Astrocyte (in vitro differentiated cells and primary cell): Measurements from ENCODE around the gene PLOD1. TPM values are rescaled to one million over a fixed set of nuclear protein-coding genes. Genes with fewer than 3 reads are reported as not detected.

Source experiments
- DNase-seq: peaks from one replicate; pipeline ENCODE4 v3.0.0-alpha.2; 2010; ENCODE audit warnings: low read depth
- FAIRE-seq: peaks from 2 replicates; lab custom pipeline; 2011; peaks lifted over from hg19 to GRCh38; lab: Jason Lieb, UNC
- H2AFZ ChIP-seq: 2 replicates; pipeline ENCODE4 v1.6.0; 2012; ENCODE audit warnings: low read depth, low read length, inconsistent platforms
- H3K27ac ChIP-seq: 2 replicates; pipeline ENCODE4 v1.5.1; 2011; ENCODE audit warnings: low read depth, low read length, inconsistent platforms
- H3K27me3 ChIP-seq: 2 replicates; pipeline ENCODE4 v1.6.0; 2011; ENCODE audit warnings: low read length, inconsistent platforms; ENCODE audit not compliant: insufficient read depth
- H3K36me3 ChIP-seq: 2 replicates; pipeline ENCODE4 v1.5.1; 2011; ENCODE audit warnings: low read length, inconsistent platforms; ENCODE audit not compliant: insufficient read depth
- H3K4me1 ChIP-seq: 2 replicates; pipeline ENCODE4 v1.5.1; 2011; ENCODE audit warnings: low read length, inconsistent platforms; ENCODE audit not compliant: insufficient read depth
- H3K4me2 ChIP-seq: 2 replicates; pipeline ENCODE4 v1.6.0; 2012; ENCODE audit warnings: low read length, inconsistent platforms
- H3K4me3 ChIP-seq: 2 replicates; pipeline ENCODE4 v1.5.1; 2011; ENCODE audit warnings: low read depth, mild to moderate bottlenecking, low read length, inconsistent platforms; ENCODE audit not compliant: insufficient read depth
- H3K79me2 ChIP-seq: 2 replicates; pipeline ENCODE4 v1.6.0; 2012; ENCODE audit warnings: mild to moderate bottlenecking, low read length, inconsistent platforms; ENCODE audit not compliant: insufficient read depth
- H3K9ac ChIP-seq: 2 replicates; pipeline ENCODE4 v1.6.0; 2012; ENCODE audit warnings: mild to moderate bottlenecking, low read length, inconsistent platforms
- H3K9me3 ChIP-seq: 2 replicates; pipeline ENCODE4 v1.5.1; 2012; ENCODE audit warnings: low read depth, mild to moderate bottlenecking, low read length, inconsistent platforms; ENCODE audit not compliant: insufficient read depth
- H4K20me1 ChIP-seq: 2 replicates; pipeline ENCODE4 v1.6.0; 2012; ENCODE audit warnings: low read length, inconsistent platforms; ENCODE audit not compliant: insufficient read depth
- H3K27ac Mint-ChIP-seq: one replicate; pipeline ENCODE4 v1.8.0; 2021; ENCODE audit warnings: mild to moderate bottlenecking, mixed read lengths; ENCODE audit not compliant: unreplicated experiment
- H3K27me3 Mint-ChIP-seq: one replicate; pipeline ENCODE4 v1.8.0; 2021; ENCODE audit warnings: low read depth, mixed read lengths; ENCODE audit not compliant: unreplicated experiment
- H3K36me3 Mint-ChIP-seq: one replicate; pipeline ENCODE4 v1.8.0; 2021; ENCODE audit warnings: low read depth, mixed read lengths; ENCODE audit not compliant: unreplicated experiment
- H3K4me1 Mint-ChIP-seq: one replicate; pipeline ENCODE4 v1.8.0; 2021; ENCODE audit warnings: low read depth, mixed read lengths; ENCODE audit not compliant: unreplicated experiment
- H3K4me3 Mint-ChIP-seq: one replicate; pipeline ENCODE4 v1.8.0; 2021; ENCODE audit warnings: mild to moderate bottlenecking, moderate library complexity, mixed read lengths; ENCODE audit not compliant: unreplicated experiment
- H3K9me3 Mint-ChIP-seq: one replicate; pipeline ENCODE4 v1.8.0; 2021; ENCODE audit warnings: mild to moderate bottlenecking, mixed read lengths; ENCODE audit not compliant: unreplicated experiment
- EZH2 ChIP-seq: IDR thresholded peaks from 2 replicates; pipeline ENCODE4 v1.6.1; 2012; ENCODE audit warnings: mild to moderate bottlenecking, low read length, inconsistent platforms; ENCODE audit not compliant: insufficient read depth
- total RNA-seq: library from RNA; stranded (reverse); gene quantifications from 2 replicates; pipeline ENCODE4 v1.2.1, GENCODE V29; 2021
- TF ChIP-seq, protein P1 (sequence below): IDR thresholded peaks from 2 replicates; pipeline ENCODE4 v1.5.1; 2011; ENCODE audit warnings: low read depth, mild to moderate bottlenecking, inconsistent platforms, low read length, moderate library complexity; ENCODE audit not compliant: insufficient read depth

Gene PLOD1
- total RNA-seq, 1 donor from 2014 or later: 375 TPM

DNA sequence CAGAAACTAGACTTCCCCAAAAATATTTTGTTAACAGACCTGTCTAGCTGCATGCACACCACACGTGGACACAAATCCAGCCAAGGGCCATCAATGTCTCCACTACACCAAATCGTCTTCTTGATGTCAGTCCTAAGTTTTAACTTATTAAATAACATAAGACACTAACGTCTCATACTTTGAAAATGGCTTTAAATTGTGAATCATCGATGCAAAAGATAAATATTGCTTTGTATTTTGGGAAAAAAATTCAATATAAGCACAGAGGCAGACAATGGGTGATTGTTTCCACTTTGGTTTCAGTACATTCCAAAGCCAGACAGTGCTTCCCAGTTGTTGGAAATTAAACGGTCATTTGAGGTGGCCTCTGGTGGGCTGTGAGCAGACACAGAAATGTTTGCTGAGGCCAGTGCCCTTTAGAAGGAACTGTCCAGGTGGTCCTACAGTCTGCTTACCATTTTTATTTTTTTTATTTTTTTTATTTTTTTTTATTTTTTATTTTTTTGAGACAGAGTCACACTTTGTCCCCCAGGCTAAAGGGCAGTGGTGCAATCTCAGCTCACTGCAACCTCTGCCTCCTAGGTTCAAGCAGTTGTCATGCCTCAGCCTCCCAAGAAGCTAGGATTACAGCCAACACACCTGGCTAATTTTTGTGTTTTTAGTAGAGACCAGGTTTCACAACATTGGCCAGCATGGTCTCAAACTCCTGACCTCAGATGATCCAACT, 6.5 kb upstream of the PLOD1 start:
- H3K4me2 ChIP-seq: no peak overlapping the region
- no peak overlapping the region for H3K27ac ChIP-seq
- Mint-ChIP-seq H3K4me1 (peaks cover 20% of the 10 kb centered on the region), H3K4me3 (no peak overlapping the region), H3K27me3 (no peaks in the 10 kb centered on the region), H3K9me3 (no peaks in the 10 kb centered on the region), H3K36me3 (peaks cover 4% of the 10 kb centered on the region), H3K27ac (peak overlapping the region; percentile 72)
- no peak overlapping the region for H3K9ac ChIP-seq
- H3K4me1 ChIP-seq: peaks cover 30% of the 10 kb centered on the region
- H4K20me1 ChIP-seq: peaks cover 21% of the 10 kb centered on the region
- H3K79me2 ChIP-seq: peaks cover 24% of the 10 kb centered on the region
- no peak for DNase-seq
- H3K27me3 ChIP-seq: no peaks in the 10 kb centered on the region
- FAIRE-seq: no peak
- H3K36me3 ChIP-seq: no peaks in the 10 kb centered on the region
- H3K9me3 ChIP-seq: no peaks in the 10 kb centered on the region
- TF ChIP-seq EZH2: no peak
- H3K4me3 ChIP-seq: no peak overlapping the region
- no peak overlapping the region for H2AFZ ChIP-seq

GRCh38 chr1:11929849-11930248, 4.7 kb upstream of the PLOD1 start:
- peak overlapping the region; percentile 60 for H2AFZ ChIP-seq
- Mint-ChIP-seq H3K36me3 (no peaks in the 10 kb centered on the region), H3K4me3 (no peak overlapping the region), H3K27ac (no peak overlapping the region), H3K27me3 (no peaks in the 10 kb centered on the region), H3K9me3 (no peaks in the 10 kb centered on the region), H3K4me1 (peaks cover 6% of the 10 kb centered on the region)
- peak overlapping the region; percentile 33 for H3K4me2 ChIP-seq
- peaks cover 23% of the 10 kb centered on the region for H3K4me1 ChIP-seq
- H3K9me3 ChIP-seq: no peaks in the 10 kb centered on the region
- TF ChIP-seq, protein P1, sequence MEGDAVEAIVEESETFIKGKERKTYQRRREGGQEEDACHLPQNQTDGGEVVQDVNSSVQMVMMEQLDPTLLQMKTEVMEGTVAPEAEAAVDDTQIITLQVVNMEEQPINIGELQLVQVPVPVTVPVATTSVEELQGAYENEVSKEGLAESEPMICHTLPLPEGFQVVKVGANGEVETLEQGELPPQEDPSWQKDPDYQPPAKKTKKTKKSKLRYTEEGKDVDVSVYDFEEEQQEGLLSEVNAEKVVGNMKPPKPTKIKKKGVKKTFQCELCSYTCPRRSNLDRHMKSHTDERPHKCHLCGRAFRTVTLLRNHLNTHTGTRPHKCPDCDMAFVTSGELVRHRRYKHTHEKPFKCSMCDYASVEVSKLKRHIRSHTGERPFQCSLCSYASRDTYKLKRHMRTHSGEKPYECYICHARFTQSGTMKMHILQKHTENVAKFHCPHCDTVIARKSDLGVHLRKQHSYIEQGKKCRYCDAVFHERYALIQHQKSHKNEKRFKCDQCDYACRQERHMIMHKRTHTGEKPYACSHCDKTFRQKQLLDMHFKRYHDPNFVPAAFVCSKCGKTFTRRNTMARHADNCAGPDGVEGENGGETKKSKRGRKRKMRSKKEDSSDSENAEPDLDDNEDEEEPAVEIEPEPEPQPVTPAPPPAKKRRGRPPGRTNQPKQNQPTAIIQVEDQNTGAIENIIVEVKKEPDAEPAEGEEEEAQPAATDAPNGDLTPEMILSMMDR: no peak
- no peak for TF ChIP-seq EZH2
- peaks cover 3% of the 10 kb centered on the region for H4K20me1 ChIP-seq
- H3K27ac ChIP-seq: no peak overlapping the region
- no peak for DNase-seq
- no peak overlapping the region for H3K4me3 ChIP-seq
- no peaks in the 10 kb centered on the region for H3K36me3 ChIP-seq
- FAIRE-seq: no peak
- no peaks in the 10 kb centered on the region for H3K27me3 ChIP-seq
- H3K9ac ChIP-seq: no peak overlapping the region
- H3K79me2 ChIP-seq: peaks cover 9% of the 10 kb centered on the region

- no peak overlapping the region for H3K27ac Mint-ChIP-seq
Observed at GRCh38 chr1:11930571-11931445, 3.7 kb upstream of the PLOD1 start.

More at GRCh38 chr1:11930571-11931445, 3.7 kb upstream of the PLOD1 start:
- Mint-ChIP-seq H3K27me3 (no peaks in the 10 kb centered on the region), H3K9me3 (no peaks in the 10 kb centered on the region), H3K36me3 (no peaks in the 10 kb centered on the region), H3K4me1 (peaks cover 5% of the 10 kb centered on the region), H3K4me3 (no peak overlapping the region)
- TF ChIP-seq, protein P1: no peak
- no peak for TF ChIP-seq EZH2
- Histone ChIP-seq H3K27ac (no peak overlapping the region), H3K27me3 (no peaks in the 10 kb centered on the region), H4K20me1 (no peaks in the 10 kb centered on the region), H2AFZ (peak overlapping the region; percentile 51), H3K79me2 (peaks cover 13% of the 10 kb centered on the region), H3K4me1 (peaks cover 24% of the 10 kb centered on the region), H3K36me3 (no peaks in the 10 kb centered on the region), H3K9ac (no peak overlapping the region), H3K4me2 (peak overlapping the region; percentile 45), H3K4me3 (no peak overlapping the region), H3K9me3 (no peaks in the 10 kb centered on the region)
- DNase-seq: no peak
- no peak for FAIRE-seq
